Uterus (tissue), 2 donors: ENCODE measurements around the gene TCF12.

ENCODE experiments used
- POLR2A ChIP-seq, 2 donors: fragments of 450-650 bp; IDR thresholded peaks; one replicate each; pipeline ENCODE4 v1.6.1; 2016; ENCODE audit warnings: antibody characterized with exemption in 2 of 2, mild to moderate bottlenecking in 1 of 2, moderate library complexity in 1 of 2
- TF ChIP-seq, protein P1 (sequence below), 4 experiments: fragments of 200-600 bp in 2 of 4; fragments of 450-650 bp in 2 of 4; sonication (generic) in 2 of 4; IDR thresholded peaks; one replicate each; pipeline ENCODE4 v1.5.1; 2016 to 2019; ENCODE audit warnings: antibody characterized with exemption in 4 of 4, mild to moderate bottlenecking in 2 of 4, moderate library complexity in 1 of 4

DNA sequence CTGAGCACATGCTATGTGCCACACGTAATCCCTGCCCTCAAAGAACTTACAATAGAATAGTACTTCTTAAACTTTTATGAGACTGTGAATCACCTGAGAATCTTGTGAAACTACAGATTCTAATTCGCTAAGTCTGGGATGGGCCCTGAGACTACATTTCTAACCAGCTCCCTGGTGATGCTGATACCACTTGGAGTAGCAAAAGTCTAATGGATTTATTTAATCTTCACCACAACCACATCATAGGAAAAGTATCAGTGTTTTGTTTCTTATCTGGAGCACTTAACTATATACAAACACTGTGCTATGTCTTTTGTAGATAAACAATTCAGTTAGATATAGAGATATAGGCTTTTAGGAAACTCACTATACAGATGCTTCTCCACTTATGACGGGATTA lies 23.8 kb upstream of the TCF12 start:
- TF ChIP-seq, protein P1, sequence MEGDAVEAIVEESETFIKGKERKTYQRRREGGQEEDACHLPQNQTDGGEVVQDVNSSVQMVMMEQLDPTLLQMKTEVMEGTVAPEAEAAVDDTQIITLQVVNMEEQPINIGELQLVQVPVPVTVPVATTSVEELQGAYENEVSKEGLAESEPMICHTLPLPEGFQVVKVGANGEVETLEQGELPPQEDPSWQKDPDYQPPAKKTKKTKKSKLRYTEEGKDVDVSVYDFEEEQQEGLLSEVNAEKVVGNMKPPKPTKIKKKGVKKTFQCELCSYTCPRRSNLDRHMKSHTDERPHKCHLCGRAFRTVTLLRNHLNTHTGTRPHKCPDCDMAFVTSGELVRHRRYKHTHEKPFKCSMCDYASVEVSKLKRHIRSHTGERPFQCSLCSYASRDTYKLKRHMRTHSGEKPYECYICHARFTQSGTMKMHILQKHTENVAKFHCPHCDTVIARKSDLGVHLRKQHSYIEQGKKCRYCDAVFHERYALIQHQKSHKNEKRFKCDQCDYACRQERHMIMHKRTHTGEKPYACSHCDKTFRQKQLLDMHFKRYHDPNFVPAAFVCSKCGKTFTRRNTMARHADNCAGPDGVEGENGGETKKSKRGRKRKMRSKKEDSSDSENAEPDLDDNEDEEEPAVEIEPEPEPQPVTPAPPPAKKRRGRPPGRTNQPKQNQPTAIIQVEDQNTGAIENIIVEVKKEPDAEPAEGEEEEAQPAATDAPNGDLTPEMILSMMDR (IDR thresholded peaks at IDR 0.05): no peak
- TF ChIP-seq POLR2A (IDR thresholded peaks at IDR 0.05): no peak
